ENCODE measurements around the gene HNRNPR. TPM values are rescaled to one million over a fixed set of nuclear protein-coding genes. Genes with fewer than 3 reads are reported as not detected.
A peak's percentile ranks its signal among the peaks of the same experiment; 100 is the strongest.

HNRNPR gene
- total RNA-seq, 4 donors from 2014 or later: 60.9 to 90.2 (median 76.8) TPM

- H3K27me3 ChIP-seq: no peaks in the 10 kb centered on the region
- peaks cover 0 to 75% (median 0%) of the 10 kb centered on the region in 3 donors for H3K36me3 ChIP-seq
- H3K27ac ChIP-seq: no peak overlapping the region
- intact Hi-C loops (cut with DNase I): no loop called here
- DNase-seq: no peak
- TF ChIP-seq POLR2A (IDR thresholded peaks at IDR 0.05): no peak
- no peak for TF ChIP-seq CTCF (IDR thresholded peaks at IDR 0.05)
- WGBS, 2 donors: 86 to 88% methylated on average over 1 of the region's 1 CpG
- peaks cover 0 to 16% (median 3%) of the 10 kb centered on the region in 3 donors for H3K4me1 ChIP-seq
- H3K4me3 ChIP-seq: no peak overlapping the region
- no peaks in the 10 kb centered on the region for H3K9me3 ChIP-seq
Measured at GRCh38 chr1:23286401-23286800, 57.7 kb downstream of the HNRNPR start.

GRCh38 chr1:23283667-23284602 lies 60.1 kb downstream of the HNRNPR start:
- no peaks in the 10 kb centered on the region for H3K27me3 ChIP-seq
- H3K4me3 ChIP-seq: no peak overlapping the region
- no peak for TF ChIP-seq CTCF (IDR thresholded peaks at IDR 0.05)
- no peak for TF ChIP-seq POLR2A (IDR thresholded peaks at IDR 0.05)
- intact Hi-C loops (cut with DNase I): no loop called here
- WGBS, 2 donors: 78 to 90% methylated on average over 4 of the region's 4 CpGs
- no peaks in the 10 kb centered on the region for H3K9me3 ChIP-seq
- H3K27ac ChIP-seq: peak overlapping the region in 1 of 4 donors; percentile 51
- no peak for DNase-seq
- peaks cover 0 to 21% (median 3%) of the 10 kb centered on the region in 3 donors for H3K4me1 ChIP-seq
- peaks cover 0 to 99% (median 0%) of the 10 kb centered on the region in 3 donors for H3K36me3 ChIP-seq

GRCh38 chr1:23282957-23283356 lies 61.1 kb downstream of the HNRNPR start:
- TF ChIP-seq CTCF (IDR thresholded peaks at IDR 0.05): no peak
- no peak for TF ChIP-seq POLR2A (IDR thresholded peaks at IDR 0.05)
- intact Hi-C loops (cut with DNase I): no loop called here
- WGBS, 2 donors: 35 to 42% methylated on average over 5 of the region's 5 CpGs
- Histone ChIP-seq H3K36me3 (peaks cover 0 to 91% (median 0%) of the 10 kb centered on the region in 3 donors), H3K4me1 (peaks cover 0 to 26% (median 3%) of the 10 kb centered on the region in 3 donors), H3K27ac (peak overlapping the region in 3 of 4 donors; percentile 20 to 51 (median 31)), H3K9me3 (no peaks in the 10 kb centered on the region), H3K27me3 (no peaks in the 10 kb centered on the region), H3K4me3 (no peak overlapping the region)
- no peak for DNase-seq

- no peak overlapping the region for H3K4me3 ChIP-seq
- peaks cover 0 to 50% (median 0%) of the 10 kb centered on the region in 3 donors for H3K36me3 ChIP-seq
- no peaks in the 10 kb centered on the region for H3K9me3 ChIP-seq
- WGBS, 2 donors: 51 to 83% methylated on average over 2 of the region's 2 CpGs
- peaks cover 0 to 21% (median 3%) of the 10 kb centered on the region in 3 donors for H3K4me1 ChIP-seq
- intact Hi-C loops (cut with DNase I): no loop called here
- H3K27me3 ChIP-seq: peaks cover 0 to 14% (median 0%) of the 10 kb centered on the region in 4 donors
- H3K27ac ChIP-seq: no peak overlapping the region
- TF ChIP-seq POLR2A (IDR thresholded peaks at IDR 0.05) (no peak), CTCF (IDR thresholded peaks at IDR 0.05) (no peak)
- DNase-seq: no peak
Measured at GRCh38 chr1:23278717-23279116, 65.4 kb downstream of the HNRNPR start.

- intact Hi-C loops (cut with DNase I): no loop called here
- DNase-seq: no peak
- TF ChIP-seq POLR2A (IDR thresholded peaks at IDR 0.05): no peak
- no peak for TF ChIP-seq CTCF (IDR thresholded peaks at IDR 0.05)
- H3K27me3 ChIP-seq: peaks cover 0 to 32% (median 0%) of the 10 kb centered on the region in 4 donors
- no peak overlapping the region for H3K4me3 ChIP-seq
- peaks cover 0 to 28% (median 0%) of the 10 kb centered on the region in 3 donors for H3K36me3 ChIP-seq
- 85 to 94% methylated on average over 2 of the region's 2 CpGs for WGBS, 2 donors
- H3K27ac ChIP-seq: no peak overlapping the region
- no peaks in the 10 kb centered on the region for H3K9me3 ChIP-seq
- H3K4me1 ChIP-seq: peaks cover 0 to 10% (median 0%) of the 10 kb centered on the region in 3 donors
Measured at GRCh38 chr1:23276531-23276930, 67.6 kb downstream of the HNRNPR start.

Measured in esophagus squamous epithelium (tissue), 5 donors.